Regular cardiac myocyte (primary cell): ENCODE results near the gene NMD3. TPM values are rescaled to one million over a fixed set of nuclear protein-coding genes. Genes with fewer than 3 reads are reported as not detected.

Source experiments
- total RNA-seq: library from RNA; depleted of rRNA; stranded (reverse); fragments of >200 nt; gene quantifications from 2 replicates; pipeline ENCODE4 v1.2.3, GENCODE V29; 2014

NMD3 gene
- total RNA-seq: 141 and 155 TPM in 2 replicates

DNA sequence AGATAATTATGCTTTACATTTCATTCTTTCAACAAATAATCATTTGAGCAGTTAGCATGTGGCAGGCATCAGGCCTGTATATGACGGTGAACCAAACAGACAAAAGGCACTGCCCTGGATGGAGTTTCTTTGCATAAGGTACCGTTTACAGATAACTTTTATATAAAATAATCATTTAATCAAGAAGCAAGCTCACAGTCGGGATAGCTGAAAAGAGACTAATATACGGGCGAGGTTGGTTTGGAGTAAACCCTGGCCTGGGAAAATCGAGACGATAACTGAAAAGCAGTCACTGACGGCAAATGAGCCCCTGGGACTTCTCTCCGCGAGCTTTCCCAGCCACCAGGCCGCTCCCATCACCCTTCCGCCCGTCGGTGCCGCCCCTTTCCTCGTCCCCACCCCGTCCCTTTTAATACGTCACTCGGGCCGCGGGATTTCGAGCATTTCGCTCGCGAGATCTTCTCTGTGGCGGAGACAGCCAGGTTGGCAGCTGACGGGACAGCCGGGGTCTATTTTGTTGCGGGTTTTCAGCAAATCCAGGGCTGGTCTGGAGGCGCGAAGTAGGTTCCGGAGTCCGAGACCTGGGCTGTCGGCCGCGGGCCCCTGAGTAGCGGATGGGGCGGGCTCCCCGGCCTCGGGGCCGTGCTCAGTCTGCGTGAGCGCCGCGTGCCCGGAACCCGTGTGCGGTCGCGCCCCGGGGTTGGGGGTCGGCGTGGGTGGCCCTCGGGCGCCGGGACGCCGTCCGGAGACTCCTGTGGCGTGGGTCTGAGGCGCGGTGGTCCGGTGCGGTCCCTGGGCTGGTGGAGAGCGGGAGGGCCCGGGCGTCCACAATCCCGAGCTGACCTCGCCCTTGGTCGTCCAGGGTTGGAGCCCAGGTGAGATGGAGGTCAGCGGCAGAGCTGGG is at the start of gene NMD3:
Gene NMD3, plus strand, starts transcription at position 462 of the 904 bp plus-strand sequence. CDS start 703 bp downstream, outside the sequence.

Other genes with a start within 250 kb of the NMD3 start
- gene B3GALNT1, start 116.0 kb upstream of the NMD3 start, total RNA-seq: 28.8 and 33.0 TPM in 2 replicates
- gene SPTSSB, start 150.2 kb downstream of the NMD3 start, total RNA-seq: under 0.01 TPM in 1 of 2 replicates, not detected in the other